ENCODE measurements around the gene RBM18.

The RBM18 gene

DNA sequence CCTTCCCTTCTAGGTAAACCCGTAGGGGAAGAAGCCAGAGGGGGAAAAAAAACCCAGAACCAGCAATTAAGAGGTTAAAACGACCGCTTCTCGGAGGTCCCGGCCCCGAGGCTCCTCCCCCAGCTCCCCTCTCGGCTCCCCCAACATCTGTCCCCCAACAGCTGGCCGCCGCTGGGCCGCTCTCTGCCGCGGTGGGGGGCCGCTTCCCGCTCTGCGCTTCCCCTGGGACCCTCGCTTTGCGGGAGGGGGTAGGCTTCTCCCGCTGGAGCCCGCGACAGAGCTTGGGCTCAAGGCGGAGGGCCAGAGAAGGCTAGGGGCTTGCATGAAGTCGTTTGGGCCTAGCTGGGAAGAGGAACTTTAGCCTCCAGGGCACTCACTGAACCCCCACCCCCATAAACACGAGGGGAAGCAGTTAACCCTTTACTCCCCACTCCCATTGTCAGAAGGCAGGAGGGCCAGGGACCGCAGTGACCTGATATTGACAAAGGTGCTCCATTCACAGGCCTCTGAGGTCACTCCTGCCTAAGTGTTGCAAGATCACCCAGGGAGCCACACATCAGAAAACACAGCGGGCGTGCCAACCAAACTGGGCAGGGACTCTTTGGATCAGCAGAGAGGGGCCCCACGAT, 43.3 kb downstream of the RBM18 start:
- DNase-seq (ENCODE audit: low read depth, low spot score) = no peak

DNA sequence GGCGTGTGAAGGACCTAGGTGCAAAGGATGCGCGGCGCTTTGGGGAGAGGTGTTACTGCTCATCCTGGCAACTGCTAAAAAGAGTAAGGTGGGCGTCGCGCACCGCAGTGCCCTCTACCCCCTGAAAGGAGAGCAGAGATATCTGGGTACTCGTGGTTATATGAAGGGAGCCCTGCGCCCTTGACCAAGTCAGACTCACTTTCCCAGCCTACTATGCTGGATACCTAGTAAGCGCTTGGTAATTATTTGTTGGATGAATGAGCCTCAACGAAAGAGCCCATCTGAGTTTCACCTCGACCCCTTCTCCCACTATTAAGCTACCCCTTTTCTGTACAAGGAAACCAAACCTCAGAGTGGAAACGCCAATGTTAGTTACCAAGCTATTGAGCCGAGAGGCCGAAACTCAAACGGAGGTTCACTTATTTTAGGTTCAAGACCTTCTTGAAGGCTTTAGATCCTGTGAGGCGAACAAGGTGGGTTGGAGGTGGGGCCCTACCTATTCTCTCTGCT, 43.9 kb downstream of the RBM18 start:
- no peak for DNase-seq (ENCODE audit: low read depth, low spot score)

DNA sequence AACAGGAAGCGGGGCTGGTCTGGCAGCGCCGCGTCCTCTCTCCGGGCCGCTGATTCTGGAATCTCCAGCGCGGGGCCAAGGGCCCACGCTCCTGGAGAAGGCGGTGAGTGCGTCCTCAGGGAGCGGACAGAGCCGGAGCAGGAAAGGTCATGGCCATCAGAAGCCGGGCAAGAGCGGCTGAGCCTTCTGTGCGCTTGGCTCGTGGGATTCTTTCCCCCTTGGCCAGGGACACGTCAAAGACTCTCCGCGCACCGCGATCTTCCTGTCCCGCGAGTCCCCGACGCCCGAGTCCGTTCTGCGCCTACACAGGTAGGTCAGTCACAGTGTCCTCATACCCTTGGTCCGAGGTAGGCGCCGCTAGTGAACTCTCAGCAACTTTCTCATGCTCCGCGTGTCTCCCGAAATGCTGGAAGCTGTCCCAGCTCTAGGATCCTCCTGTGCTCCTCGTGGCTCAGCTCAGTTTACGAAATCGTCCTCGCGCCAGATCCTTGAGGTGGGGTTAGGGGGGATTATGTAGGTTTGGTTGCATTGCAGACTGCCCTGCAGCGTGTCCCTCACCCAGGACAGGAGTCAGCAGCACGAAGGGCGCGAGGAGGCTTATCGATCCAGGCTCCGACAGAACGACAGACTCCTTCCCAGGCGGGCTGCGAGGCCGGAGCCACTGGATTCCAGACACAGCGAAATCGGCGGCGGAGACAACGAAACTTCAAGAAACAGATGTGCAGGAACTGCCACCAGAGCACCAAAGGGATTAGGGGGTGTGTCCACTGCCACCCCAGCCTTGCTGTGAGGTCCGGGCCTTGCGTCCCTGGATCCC, 44.6 kb downstream of the RBM18 start:
- no peak for DNase-seq (ENCODE audit: low read depth, low spot score)

DNA sequence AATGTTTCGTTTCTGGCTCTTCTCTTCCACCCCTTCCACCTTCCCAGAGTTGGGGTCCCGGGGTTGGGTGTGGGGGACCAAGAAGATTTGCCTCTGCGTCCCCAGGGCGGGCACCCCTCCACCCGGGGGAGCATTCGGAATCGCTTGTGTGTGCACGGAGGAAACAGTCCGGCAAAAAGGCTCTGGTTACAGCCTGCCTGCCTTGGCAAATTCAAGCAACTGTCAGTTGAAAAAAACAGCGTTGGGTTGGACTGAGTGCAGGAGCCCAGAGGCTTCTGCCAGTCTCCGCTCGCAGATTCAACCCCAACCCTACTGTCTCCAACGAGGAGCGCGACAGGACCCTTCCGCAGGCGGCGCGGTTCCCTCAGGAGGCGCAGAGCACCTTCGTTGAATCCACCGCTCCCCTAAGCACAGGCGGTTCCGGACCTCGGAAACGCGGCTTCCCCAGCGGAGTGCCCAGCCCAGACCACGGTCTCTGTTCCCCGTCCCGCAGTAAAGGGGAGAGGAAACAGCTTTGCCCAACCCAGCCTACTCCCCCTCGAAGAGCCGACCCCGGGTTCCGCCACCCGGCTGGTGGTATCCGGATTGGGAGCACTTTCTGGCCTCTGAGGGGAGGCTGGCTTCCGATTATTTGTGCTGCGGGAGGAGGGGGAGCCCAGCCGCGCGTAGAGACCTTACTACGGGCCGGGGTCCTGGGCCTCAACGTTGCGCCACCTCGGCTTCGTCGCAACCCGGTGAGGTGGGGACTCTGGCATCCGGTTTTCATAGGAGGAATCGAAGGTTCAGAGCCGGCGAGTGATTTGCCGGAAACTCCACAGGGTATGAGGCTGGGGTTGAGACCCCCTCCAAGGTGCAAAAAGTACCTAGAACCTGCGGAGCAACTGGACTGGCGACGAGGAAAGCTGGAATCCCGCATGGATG, 45.4 kb downstream of the RBM18 start:
- no peak for DNase-seq (ENCODE audit: low read depth, low spot score)

DNA sequence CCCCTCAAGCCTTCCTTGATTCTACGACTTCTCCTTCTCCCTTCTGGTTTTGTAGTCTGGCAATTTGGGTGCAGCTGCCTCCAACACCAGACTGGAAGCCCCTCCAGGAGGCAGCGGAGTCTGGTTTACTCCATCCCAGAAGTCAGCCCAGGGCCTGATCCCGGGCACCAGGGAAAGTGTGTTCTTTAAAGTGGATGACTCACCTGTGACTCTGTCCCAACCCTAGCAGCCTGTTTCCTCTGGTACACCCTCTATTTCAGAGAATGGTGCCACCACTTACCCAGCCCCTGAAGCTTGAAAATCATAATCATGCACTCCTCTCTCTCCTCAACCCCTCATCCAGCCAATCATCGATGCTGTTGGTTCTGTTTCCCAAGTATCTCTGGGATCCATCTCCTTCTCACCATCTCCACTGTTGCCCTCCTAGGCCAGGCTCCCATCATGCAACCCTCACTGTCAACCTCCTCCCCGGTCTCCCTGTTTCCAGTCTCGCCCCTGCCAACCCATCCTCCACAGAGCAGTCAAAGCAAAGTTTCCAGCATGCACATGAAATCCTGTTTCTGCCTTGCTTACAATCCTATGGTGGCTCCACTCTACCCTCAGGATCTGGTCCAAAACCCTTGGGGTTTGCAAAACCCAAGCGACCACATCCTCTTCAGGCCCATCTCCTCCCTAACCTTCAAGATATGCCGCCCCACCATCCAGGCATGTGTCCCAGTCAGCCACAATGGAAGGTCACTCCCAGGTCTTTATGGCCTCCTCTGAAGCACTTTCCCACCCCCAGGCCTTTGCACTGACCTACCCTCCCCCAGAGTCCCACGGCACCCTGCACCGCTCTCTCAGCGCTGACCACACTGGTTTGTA, 46.3 kb downstream of the RBM18 start:
- no peak for DNase-seq (ENCODE audit: low read depth, low spot score)

DNA sequence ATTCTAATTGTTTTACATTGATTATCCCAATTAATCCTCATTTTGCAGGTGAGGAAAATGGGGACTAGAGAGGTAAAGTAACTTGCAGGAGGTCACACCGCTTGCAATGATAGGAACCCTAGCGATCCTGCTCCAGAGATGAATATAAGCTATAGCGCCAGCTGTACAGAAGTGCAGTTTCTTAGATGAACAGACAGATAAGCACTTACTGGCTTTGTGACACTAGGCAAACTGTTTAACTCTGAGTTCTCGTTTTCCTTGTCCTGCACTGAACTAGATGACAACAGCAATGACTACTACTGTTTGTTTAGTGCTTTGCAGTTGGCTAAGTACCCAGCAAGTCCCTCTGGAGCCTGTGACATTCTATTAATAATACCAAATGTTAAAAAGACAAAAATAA, 47.0 kb downstream of the RBM18 start:
- no peak for DNase-seq (ENCODE audit: low read depth, low spot score)

DNA sequence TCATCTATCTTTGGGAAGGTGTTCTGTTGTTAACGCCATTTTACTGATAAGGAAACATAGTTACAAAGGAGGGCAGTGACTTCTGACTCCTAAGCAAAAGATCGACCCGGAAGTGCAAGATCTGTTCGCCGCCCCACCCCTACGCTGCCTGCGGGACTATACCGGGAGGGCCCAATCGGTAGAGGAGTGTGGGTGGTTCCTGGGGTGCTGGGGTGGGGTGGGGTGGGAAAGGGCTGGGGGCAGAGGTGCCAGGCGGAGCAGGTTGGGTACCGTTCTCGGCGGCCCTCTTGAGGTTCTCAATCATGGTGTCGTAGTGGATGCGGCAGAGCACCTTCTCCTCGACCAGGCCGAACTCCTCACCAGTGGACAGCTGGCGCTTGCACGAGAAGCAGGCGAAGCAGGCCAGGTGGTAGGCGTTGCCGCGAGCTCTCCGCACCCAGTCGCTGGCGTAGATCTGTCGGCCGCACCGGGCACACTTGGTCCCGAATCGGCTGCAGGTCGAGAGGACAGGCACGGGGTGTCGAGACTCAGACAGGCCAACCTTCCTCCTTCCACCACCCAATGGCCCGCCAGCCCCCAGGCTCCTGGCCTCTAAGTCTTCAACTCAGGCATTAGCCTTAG, 47.7 kb downstream of the RBM18 start:
- DNase-seq (ENCODE audit: low read depth, low spot score) = no peak

DNA sequence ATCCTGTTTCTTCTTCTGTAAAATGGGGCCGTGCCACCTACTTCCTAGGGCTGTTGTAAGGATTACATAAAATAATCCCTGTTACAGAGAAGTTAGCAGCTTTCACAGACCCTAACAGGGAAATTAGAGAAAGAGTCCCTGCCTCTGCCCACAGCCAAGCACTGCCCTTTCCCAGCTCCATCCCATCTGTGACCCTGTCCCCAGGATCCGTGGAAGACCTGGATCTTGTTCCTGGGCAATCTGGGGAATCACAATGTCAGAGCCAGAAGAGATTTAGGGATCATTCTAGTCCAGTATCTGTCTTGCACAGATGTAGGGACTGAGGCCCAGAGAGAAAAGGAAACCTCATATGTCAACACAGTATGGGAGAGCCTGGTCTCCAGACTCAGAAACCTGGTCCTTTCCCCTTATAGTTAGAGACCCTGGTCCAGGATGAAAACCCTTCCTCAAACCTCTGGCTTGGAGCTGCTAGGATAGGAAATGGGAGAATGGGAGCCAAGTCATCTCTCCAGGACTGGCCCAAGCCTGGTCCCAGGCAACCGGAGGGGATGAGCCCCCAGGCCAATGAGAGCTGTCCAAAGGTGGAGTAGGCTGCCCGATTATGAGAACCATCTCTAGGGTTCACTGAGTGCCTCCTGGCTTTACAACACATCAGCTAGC, 48.4 kb downstream of the RBM18 start:
- DNase-seq (ENCODE audit: low read depth, low spot score) = no peak

DNA sequence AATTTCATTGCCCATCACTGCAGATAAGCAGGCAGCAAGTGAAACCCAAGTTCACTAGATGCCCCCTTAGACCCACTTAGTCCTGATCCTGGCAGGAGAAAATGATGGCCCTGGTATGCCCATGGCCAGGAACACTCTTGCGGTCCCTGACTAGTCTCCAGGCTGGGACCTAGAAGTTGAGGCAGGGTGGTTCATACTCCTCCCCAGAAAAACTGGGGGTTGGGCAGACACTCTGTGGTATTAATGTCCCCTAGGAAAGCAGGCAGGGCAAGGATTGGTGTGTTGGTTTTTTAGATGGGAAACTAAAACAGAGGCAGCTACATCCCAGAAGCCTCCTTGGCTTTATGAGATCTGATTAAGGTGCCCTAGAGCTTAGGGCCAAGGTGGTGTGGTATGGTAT, 49.0 kb downstream of the RBM18 start:
- no peak for DNase-seq (ENCODE audit: low read depth, low spot score)

DNA sequence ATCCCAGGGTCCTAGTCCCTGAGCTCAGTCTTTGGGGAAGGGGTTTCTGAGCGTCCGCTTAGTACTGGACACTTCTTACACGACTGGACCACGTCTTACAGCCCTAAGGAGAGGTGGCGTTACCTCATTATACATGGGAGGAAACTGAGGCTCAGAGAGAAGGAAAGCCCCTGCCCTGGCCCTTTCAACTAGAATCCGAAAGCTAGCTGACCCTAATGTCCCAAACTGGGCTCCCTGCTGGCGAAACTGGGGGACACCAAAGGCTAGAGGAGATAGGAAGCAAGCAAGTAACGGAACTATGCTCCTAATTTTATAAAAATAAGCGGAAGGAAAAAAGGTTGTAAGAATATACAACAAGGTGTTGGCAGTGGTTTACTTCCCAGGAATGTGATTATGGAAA, 50.1 kb downstream of the RBM18 start:
- no peak for DNase-seq (ENCODE audit: low read depth, low spot score)

DNA sequence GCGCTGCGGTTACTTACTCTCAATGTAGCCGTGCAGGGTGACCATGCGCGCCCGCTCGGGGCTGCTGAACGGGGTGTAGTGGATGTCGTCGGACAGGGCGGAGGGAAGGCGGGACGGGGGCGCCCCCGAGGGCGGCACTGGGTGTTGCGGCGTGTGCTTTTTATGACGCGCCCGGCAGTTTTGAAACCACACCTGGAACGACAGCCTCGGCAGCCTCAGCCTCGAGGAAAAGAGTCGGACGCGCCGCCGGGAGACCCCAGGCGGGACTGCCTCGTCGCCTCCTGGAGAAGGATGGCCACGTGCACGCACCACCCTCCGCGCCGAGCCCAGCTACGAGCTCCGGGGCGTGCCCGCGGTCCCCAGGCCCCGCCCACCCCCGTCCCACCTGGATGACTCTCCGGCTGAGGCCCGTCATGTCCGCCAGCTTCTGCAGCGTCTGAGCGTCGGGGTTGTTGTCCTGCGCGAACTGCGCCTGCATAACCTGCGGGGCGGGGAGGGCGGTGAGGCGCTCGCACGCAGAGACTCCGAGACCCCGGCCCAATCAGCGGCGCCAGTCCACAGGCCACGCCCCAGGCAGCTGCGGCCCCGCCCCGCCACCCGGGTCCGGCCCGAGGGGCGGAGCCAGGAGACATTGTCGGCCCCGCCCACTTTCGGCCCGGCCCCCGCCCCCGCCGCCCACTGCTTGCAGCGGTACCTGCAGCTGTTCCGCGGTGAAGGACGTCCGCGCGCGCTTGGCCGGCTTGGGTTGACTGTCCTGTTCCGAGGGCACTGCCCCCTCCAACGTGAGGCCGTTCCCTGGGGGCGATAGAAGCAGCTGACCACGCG, 50.8 kb downstream of the RBM18 start:
- DNase-seq (ENCODE audit: low read depth, low spot score) = no peak

DNA sequence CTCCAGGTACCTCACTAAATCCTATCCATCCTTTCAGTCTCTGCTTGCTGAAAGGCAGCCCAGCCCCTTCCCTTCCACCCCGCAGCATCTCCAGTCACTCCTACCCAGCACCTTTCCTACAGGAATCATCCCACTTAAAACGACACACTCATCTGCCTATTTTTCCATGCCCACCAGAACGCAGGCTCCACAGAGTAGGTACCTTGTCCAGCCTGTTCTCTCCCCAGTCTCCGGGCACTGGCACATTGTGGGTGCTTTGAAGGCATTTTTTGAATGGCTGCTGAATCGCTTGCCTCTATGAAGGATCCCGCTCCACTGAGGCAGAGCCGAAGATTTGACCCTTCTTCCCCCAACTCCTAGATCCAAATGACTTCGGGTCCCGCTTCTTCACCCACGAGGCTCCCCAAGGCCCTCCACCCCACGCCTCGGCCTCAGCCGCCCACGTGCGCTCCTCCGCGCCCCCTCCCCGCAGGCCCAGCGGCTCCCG, 51.5 kb downstream of the RBM18 start:
- DNase-seq (ENCODE audit: low read depth, low spot score) = no peak

DNA sequence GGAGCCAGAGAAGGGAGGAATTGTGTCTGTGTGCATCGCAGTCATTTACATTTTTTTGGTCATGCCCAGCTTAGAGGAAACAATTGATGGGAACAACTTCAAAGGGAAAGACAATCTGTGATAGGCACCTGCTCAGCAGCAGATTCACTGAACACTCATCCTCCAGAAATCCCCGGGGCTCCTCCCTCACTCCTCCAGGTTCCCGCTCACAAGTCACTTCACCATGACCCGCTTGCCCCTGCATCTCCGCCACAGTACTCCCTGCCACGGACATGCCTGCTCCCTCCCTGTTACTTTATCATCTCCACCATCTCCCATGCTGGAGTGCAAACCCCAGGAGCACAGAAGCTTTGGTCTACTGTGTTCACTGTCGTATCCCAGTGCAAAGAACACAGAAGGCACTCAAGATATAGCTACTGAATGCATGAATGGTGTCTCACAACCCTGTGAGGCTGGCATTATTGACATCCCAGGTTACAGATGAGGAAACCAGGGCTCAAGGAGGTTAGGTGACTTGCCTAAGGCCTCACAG, 52.1 kb downstream of the RBM18 start:
- DNase-seq (ENCODE audit: low read depth, low spot score) = no peak

DNA sequence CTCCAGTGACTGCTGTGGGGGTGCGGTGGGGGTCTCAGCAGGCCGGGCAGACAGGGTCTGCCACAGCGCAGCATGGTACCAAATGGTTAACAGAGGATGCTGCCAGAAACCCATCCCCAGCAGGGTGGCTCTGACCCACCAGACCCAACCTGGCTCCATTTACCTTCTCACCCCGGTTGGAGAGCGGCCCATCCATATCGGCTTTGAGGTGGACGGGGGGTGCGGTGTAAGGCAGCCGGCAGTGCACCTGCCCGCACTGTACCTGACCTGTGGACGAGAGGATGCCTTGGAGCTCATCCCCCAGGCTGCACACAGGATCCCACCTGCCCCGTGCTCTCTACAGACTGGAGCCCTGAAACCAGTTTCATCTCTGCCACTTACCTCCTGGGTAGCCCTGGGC, 55.2 kb downstream of the RBM18 start:
- no peak for DNase-seq (ENCODE audit: low read depth, low spot score)

DNA sequence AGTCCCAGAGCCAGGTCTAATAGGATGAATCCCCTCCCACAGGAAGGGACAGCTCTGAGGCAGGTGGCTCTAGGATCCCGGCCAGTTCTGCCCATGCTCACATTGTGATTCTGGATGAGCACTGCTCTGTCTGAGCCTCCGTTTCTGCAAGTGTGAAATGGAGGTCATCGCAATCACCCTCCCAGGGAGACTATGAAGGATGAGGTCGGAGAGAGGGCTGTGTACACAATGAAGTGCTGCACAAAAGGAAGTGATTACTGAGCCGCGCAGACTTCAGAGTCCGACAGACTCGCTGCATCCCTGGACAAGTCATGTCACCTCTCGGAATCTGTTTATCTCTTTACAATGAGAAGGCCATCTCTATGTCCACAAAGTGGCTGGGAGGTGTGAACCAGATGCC, 57.5 kb downstream of the RBM18 start:
- no peak for DNase-seq (ENCODE audit: low read depth, low spot score)

DNA sequence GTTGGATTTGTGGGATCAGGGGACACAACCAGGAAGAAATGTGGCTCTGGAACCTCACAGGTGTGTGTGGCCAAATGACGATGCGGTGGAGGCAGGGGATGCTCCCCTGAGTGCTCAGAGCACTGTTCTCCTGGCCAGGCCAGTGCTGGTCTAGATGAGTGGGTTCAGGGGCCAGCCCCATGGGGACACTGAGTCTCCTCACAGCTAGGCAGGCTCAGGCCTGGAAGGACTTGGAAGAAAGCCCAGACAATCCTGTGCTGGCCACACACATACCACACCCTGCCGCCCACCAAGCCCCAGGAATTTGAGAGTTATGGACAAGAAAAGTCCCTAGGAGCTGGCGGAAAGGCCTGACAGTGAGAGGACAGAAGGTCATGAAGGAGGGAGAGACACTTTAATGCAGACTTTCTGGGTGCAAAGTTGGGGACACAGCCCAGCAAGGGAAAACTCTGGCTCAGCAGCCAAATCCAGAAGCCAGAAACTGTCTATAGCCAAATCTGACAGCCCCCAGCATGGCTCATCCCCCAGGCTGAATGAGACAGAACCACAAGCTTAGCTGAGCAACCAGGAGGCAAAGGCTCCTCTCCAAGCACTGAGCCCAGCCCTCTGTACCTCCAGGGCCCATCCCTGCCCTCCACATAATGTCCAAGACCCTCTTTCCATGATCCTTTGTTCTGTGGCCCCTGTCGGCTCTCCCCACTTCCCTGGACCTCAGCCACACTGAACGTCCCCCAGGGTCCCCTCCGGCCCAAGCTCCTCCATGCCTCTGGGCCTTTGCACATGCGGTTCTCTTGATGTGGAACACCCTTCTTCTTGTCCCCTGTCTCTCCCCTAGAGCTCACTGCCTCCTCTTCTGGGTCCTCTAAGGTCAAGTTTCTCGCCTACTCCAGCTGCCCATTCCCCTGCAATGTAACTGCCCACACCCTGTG, 58.3 kb downstream of the RBM18 start:
- no peak for DNase-seq (ENCODE audit: low read depth, low spot score)

DNA sequence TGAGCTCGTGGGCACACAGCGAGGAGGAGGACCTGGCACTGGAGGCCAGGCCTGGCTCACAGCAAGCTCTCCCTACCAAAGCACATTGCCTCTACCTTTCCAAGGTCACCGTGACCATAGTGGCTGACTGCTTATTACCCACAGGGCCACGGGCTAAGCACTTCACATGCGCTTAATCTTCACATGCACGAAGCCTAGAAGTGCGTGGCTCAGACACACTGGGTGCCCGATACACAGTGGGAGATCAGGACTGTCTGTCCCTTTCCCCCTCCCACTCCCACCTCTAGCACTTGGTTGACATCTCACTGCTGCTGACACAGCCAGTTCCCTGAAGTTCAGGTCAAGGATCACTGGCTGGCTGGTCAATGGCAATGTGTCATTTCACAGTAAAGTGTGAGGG, 59.5 kb downstream of the RBM18 start:
- no peak for DNase-seq (ENCODE audit: low read depth, low spot score)

DNA sequence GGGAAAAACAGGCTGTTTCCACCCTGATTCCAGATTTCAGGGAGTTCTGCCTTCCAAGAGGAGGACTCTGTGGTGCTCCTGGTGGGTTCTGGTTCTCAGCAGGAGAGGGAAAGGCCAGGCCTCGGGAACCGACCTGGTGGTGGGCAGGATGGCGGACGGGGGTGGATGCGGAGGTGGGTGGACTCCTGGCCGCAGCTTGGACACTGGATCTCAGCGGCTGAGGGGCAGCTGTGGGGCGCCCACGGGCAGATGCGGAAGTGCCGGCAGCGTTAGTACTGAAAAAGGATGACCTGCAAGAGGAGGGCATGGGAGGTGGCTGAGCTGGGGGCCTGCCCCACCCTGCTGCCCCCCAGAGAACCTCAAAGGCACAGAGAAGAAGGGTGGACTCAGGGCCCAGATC, 60.1 kb downstream of the RBM18 start:
- DNase-seq (ENCODE audit: low read depth, low spot score) = no peak

Data from brain pericyte (primary cell).